ENCODE results near the gene GPAM.

Gene GPAM

GRCh38 chr10:112176543-112176942 is 7.0 kb downstream of the GPAM start:
- DNase-seq, result no peak

GRCh38 chr10:112175409-112175808 is 8.2 kb downstream of the GPAM start:
- DNase-seq, result no peak

- no peak for DNase-seq
Observed at GRCh38 chr10:112173206-112173605, 10.4 kb downstream of the GPAM start.

GRCh38 chr10:112168733-112169132 is 14.8 kb downstream of the GPAM start:
- no peak for DNase-seq

- no peak for DNase-seq
Observed at GRCh38 chr10:112166800-112167199, 16.8 kb downstream of the GPAM start.

- DNase-seq, result no peak
Observed at GRCh38 chr10:112161757-112162518, 21.6 kb downstream of the GPAM start.

GRCh38 chr10:112160834-112161233 is 22.7 kb downstream of the GPAM start:
- DNase-seq, result no peak

GRCh38 chr10:112159469-112159868 is 24.1 kb downstream of the GPAM start:
- DNase-seq, result no peak

- DNase-seq, result no peak
Observed at GRCh38 chr10:112151524-112152039, 32.0 kb downstream of the GPAM start.

GRCh38 chr10:112148331-112148730 is 35.2 kb downstream of the GPAM start:
- DNase-seq, result no peak

- no peak for DNase-seq
Observed at GRCh38 chr10:112146799-112147198, 36.8 kb downstream of the GPAM start.

- DNase-seq, result no peak
Observed at GRCh38 chr10:112145263-112145662, 38.3 kb downstream of the GPAM start.

- DNase-seq, result no peak
Observed at GRCh38 chr10:112143420-112143819, 40.1 kb downstream of the GPAM start.

GRCh38 chr10:112141292-112141691 is 42.3 kb downstream of the GPAM start:
- DNase-seq, result no peak

- peak in 1 of 2 experiments; percentile 68 for DNase-seq
Observed at GRCh38 chr10:112140110-112140970, 43.2 kb downstream of the GPAM start.

GRCh38 chr10:112139176-112139575 is 44.4 kb downstream of the GPAM start:
- DNase-seq, result no peak

- DNase-seq, result peak; percentile 27 to 62
Observed at GRCh38 chr10:112137154-112137987, 46.2 kb downstream of the GPAM start.

- DNase-seq, result no peak
Observed at GRCh38 chr10:112136486-112137153, 46.9 kb downstream of the GPAM start.

- no peak for DNase-seq
Observed at GRCh38 chr10:112135604-112136003, 48.0 kb downstream of the GPAM start.

- no peak for DNase-seq
Observed at GRCh38 chr10:112132435-112132834, 51.1 kb downstream of the GPAM start.

GRCh38 chr10:112131996-112132395 is 51.6 kb downstream of the GPAM start:
- DNase-seq, result no peak

- no peak for DNase-seq
Observed at GRCh38 chr10:112131346-112131745, 52.2 kb downstream of the GPAM start.
